ENCODE data around the gene IGFBP5. TPM values are rescaled to one million over a fixed set of nuclear protein-coding genes. Genes with fewer than 3 reads are reported as not detected.

Gene IGFBP5
- total and polyA plus RNA-seq, 2 experiments from 2014 or later, result 113 to 232 TPM

DNA sequence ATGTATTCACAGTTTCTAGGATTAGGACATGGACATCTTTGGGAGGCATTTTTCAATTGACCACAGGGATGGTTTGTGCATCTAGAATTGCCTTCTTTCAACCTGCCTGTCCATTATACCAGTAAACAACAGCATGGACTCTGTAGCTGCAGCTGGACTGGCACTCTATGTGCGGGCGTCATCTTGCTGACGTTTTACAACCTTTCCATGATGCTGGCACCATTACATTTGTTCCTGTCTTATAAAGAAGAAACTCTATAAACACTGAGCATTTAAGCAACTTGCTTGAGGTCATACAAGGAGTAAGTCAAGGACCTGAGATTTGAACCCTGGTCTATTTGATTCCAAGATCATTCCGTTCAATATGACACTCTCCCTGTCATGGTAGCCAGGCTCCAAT lies 25.4 kb upstream of the IGFBP5 start:
- Histone ChIP-seq H2AFZ (no peak overlapping the region), H3K27ac (no peak overlapping the region), H4K20me1 (ENCODE audit: insufficient read depth, poor library complexity, severe bottlenecking) (no peaks in the 10 kb centered on the region), H3K79me2 (no peaks in the 10 kb centered on the region), H3K4me1 (ENCODE audit: insufficient read depth) (no peaks in the 10 kb centered on the region), H3K4me3 (no peak overlapping the region), H3K36me3 (replicated peaks; ENCODE audit: insufficient read depth, low read depth) (no peaks in the 10 kb centered on the region), H3K9me3 (ENCODE audit: low read depth) (no peaks in the 10 kb centered on the region), H3K9me2 (replicated peaks; ENCODE audit: insufficient read depth) (no peaks in the 10 kb centered on the region), H3K27me3 (no peaks in the 10 kb centered on the region), H3K4me2 (no peak overlapping the region)
- no peak for DNase-seq (ENCODE audit: low spot score)
- TF ChIP-seq, protein P1, sequence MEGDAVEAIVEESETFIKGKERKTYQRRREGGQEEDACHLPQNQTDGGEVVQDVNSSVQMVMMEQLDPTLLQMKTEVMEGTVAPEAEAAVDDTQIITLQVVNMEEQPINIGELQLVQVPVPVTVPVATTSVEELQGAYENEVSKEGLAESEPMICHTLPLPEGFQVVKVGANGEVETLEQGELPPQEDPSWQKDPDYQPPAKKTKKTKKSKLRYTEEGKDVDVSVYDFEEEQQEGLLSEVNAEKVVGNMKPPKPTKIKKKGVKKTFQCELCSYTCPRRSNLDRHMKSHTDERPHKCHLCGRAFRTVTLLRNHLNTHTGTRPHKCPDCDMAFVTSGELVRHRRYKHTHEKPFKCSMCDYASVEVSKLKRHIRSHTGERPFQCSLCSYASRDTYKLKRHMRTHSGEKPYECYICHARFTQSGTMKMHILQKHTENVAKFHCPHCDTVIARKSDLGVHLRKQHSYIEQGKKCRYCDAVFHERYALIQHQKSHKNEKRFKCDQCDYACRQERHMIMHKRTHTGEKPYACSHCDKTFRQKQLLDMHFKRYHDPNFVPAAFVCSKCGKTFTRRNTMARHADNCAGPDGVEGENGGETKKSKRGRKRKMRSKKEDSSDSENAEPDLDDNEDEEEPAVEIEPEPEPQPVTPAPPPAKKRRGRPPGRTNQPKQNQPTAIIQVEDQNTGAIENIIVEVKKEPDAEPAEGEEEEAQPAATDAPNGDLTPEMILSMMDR (IDR thresholded peaks at IDR 0.05; ENCODE audit: poor library complexity), result no peak
- TF ChIP-seq EZH2 (IDR thresholded peaks at IDR 0.05; ENCODE audit: borderline replicate concordance) (no peak), EZH2phosphoT487 (IDR thresholded peaks at IDR 0.05; ENCODE audit: low read depth, severe bottlenecking, unreplicated experiment) (no peak)
- 96% methylated on average over 4 of the region's 4 CpGs for WGBS (ENCODE audit: low lambda C conversion rate, missing lambda C conversion rate)

DNA sequence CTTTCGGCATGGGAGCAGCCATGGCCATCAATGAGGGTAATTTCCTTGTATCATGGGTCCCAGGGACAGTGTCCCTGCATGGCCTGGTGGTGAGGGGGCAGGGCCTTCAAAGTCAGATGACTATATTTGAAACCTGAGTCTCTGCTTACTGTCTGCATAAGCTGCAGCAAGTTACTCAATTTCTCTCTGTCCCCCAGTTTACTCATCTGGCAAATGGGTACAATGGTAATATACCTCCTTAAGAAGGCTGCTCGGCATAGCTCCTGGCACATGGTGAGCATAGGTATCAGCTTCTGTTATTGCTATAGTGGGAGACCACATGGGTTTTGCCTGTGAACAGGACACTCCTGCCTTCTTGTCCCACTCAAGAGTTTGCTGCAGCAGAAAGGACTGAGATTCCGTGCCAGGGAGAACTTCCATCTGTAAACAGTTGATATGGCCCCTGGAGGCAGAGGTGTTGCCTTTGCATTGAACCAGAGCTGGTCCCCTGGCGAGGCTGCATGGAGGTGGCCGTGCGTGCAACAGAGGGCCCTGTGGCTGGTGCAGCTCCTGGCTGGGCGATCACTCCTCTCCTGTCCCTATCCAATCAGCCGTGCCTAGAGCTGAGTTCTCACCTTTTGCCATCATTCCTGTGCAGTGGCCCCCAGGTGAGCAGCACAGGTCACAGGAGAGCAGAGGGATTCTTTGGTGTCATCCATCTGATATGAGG lies 22.7 kb upstream of the IGFBP5 start:
- 96% methylated on average over 8 of the region's 8 CpGs for WGBS (ENCODE audit: low lambda C conversion rate, missing lambda C conversion rate)
- DNase-seq (ENCODE audit: low spot score), result no peak
- Histone ChIP-seq H3K9me3 (ENCODE audit: low read depth) (no peaks in the 10 kb centered on the region), H3K27ac (no peak overlapping the region), H4K20me1 (ENCODE audit: insufficient read depth, poor library complexity, severe bottlenecking) (no peaks in the 10 kb centered on the region), H2AFZ (no peak overlapping the region), H3K36me3 (replicated peaks; ENCODE audit: insufficient read depth, low read depth) (no peaks in the 10 kb centered on the region), H3K4me3 (no peak overlapping the region), H3K79me2 (no peaks in the 10 kb centered on the region), H3K4me1 (ENCODE audit: insufficient read depth) (peaks cover 4% of the 10 kb centered on the region), H3K27me3 (no peaks in the 10 kb centered on the region), H3K9me2 (replicated peaks; ENCODE audit: insufficient read depth) (no peaks in the 10 kb centered on the region), H3K4me2 (no peak overlapping the region)
- TF ChIP-seq EZH2phosphoT487 (IDR thresholded peaks at IDR 0.05; ENCODE audit: low read depth, severe bottlenecking, unreplicated experiment), result no peak
- TF ChIP-seq, protein P1 (IDR thresholded peaks at IDR 0.05; ENCODE audit: poor library complexity), result no peak
- no peak for TF ChIP-seq EZH2 (IDR thresholded peaks at IDR 0.05; ENCODE audit: borderline replicate concordance)

DNA sequence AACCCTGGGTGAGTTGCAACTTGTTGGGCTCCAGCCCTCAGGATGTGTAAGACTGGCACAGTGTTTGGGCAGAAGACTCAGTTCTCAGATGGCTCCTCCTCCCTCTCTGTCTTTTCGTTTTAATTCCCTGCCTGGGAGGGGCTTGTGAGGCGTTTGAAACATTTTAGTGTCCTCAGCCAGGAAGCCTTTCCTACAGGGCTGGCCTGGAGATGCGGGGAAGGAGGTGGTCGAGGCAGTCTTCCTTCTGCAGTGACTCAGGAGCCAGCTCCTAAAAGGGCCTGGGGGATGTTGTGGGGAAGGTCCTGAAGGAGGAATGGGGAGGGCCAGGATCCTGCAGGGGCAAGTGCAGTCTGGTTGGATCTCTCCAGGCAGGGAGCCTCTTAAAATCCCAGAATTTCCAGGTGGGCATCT lies 22.1 kb upstream of the IGFBP5 start:
- TF ChIP-seq, protein P1 (IDR thresholded peaks at IDR 0.05; ENCODE audit: poor library complexity), result no peak
- no peak for TF ChIP-seq EZH2 (IDR thresholded peaks at IDR 0.05; ENCODE audit: borderline replicate concordance)
- TF ChIP-seq EZH2phosphoT487 (IDR thresholded peaks at IDR 0.05; ENCODE audit: low read depth, severe bottlenecking, unreplicated experiment), result no peak
- 46% methylated on average over 4 of the region's 4 CpGs for WGBS (ENCODE audit: low lambda C conversion rate, missing lambda C conversion rate)

More for the DNA sequence above, 22.1 kb upstream of the IGFBP5 start:
- Histone ChIP-seq H3K9me3 (ENCODE audit: low read depth) (no peaks in the 10 kb centered on the region), H3K4me3 (no peak overlapping the region), H3K79me2 (no peaks in the 10 kb centered on the region), H3K27me3 (no peaks in the 10 kb centered on the region), H4K20me1 (ENCODE audit: insufficient read depth, poor library complexity, severe bottlenecking) (no peaks in the 10 kb centered on the region), H3K9me2 (replicated peaks; ENCODE audit: insufficient read depth) (no peaks in the 10 kb centered on the region), H3K36me3 (replicated peaks; ENCODE audit: insufficient read depth, low read depth) (no peaks in the 10 kb centered on the region), H3K4me2 (no peak overlapping the region), H2AFZ (no peak overlapping the region), H3K4me1 (ENCODE audit: insufficient read depth) (peaks cover 4% of the 10 kb centered on the region), H3K27ac (no peak overlapping the region)
- no peak for DNase-seq (ENCODE audit: low spot score)
